Fibroblast of the aortic adventitia (primary cell): ENCODE data around the gene SCN5A. TPM values are rescaled to one million over a fixed set of nuclear protein-coding genes. Genes with fewer than 3 reads are reported as not detected.

Source experiments
- DNase-seq: peaks from one replicate; pipeline ENCODE4 v3.0.0-alpha.2; 2010; ENCODE audit warnings: low read depth
- H3K4me3 ChIP-seq: 2 replicates; pipeline ENCODE4 v1.5.1; 2011; ENCODE audit warnings: low read depth, mild to moderate bottlenecking, control low read depth, low read length, moderate library complexity
- total RNA-seq: library from RNA; depleted of rRNA; stranded (reverse); fragments of >200 nt; gene quantifications from 2 replicates; pipeline ENCODE4 v1.2.3, GENCODE V29; 2012; ENCODE audit warnings: low replicate concordance
- TF ChIP-seq, protein P1 (sequence below): IDR thresholded peaks from 2 replicates; pipeline ENCODE4 v1.5.1; 2011; ENCODE audit warnings: mild to moderate bottlenecking, low read length, control low read depth, inconsistent platforms; ENCODE audit not compliant: insufficient read depth

The SCN5A gene
- total RNA-seq, 1 donor, result 0.99 TPM

DNA sequence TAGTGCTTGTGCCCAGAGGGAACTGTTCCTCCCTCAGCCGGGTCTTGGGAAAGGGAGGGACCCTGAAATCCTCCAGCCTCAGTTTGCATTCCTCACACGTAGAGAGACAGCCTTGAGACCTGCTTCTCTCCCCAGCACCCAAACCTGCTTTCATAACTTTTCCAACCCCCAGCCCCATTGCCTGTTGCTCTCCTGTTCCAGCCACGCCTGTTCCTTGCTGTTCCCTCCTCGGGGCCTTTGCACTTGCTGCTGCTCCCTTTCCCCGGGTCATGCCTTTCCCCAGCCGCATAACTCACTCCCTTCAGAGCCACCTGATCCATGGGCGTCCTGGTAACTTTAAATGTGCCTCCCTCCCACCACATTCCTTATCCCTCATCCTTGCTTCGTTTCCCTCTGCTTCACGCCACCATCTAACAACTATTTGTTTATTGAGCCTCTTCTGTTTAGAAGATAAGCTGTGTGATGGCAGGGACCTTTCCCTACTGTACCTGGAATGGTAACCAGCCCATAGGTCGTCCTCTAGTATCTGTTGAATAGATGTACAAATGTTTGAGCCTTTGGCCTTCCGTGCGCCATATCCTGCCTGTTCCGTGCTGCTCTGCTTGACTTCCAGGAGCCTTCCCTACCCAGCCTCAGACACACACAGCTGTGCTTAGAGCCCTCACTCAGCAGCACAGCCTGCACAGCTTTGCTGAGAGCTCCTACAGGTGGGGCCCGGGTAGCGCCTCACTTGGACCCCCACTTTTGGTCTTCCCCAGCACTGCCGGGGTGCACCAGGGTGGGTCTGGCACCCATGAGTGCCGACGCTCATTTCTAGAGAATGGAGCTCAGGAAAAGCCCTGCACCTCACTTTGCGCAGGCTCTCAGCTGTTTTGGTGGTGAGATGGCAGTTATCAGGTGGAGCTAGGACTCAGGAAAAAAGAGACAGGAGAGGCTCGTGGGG is 60.2 kb downstream of the SCN5A start:
- no peak for DNase-seq
- H3K4me3 ChIP-seq, result no peak overlapping the region
- TF ChIP-seq, protein P1, sequence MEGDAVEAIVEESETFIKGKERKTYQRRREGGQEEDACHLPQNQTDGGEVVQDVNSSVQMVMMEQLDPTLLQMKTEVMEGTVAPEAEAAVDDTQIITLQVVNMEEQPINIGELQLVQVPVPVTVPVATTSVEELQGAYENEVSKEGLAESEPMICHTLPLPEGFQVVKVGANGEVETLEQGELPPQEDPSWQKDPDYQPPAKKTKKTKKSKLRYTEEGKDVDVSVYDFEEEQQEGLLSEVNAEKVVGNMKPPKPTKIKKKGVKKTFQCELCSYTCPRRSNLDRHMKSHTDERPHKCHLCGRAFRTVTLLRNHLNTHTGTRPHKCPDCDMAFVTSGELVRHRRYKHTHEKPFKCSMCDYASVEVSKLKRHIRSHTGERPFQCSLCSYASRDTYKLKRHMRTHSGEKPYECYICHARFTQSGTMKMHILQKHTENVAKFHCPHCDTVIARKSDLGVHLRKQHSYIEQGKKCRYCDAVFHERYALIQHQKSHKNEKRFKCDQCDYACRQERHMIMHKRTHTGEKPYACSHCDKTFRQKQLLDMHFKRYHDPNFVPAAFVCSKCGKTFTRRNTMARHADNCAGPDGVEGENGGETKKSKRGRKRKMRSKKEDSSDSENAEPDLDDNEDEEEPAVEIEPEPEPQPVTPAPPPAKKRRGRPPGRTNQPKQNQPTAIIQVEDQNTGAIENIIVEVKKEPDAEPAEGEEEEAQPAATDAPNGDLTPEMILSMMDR, result no peak

GRCh38 chr3:38588371-38588971 is 61.0 kb downstream of the SCN5A start:
- no peak for DNase-seq
- TF ChIP-seq, protein P1, result no peak
- H3K4me3 ChIP-seq, result no peak overlapping the region

GRCh38 chr3:38587548-38588131 is 61.8 kb downstream of the SCN5A start:
- no peak overlapping the region for H3K4me3 ChIP-seq
- no peak for DNase-seq
- TF ChIP-seq, protein P1, result no peak

DNA sequence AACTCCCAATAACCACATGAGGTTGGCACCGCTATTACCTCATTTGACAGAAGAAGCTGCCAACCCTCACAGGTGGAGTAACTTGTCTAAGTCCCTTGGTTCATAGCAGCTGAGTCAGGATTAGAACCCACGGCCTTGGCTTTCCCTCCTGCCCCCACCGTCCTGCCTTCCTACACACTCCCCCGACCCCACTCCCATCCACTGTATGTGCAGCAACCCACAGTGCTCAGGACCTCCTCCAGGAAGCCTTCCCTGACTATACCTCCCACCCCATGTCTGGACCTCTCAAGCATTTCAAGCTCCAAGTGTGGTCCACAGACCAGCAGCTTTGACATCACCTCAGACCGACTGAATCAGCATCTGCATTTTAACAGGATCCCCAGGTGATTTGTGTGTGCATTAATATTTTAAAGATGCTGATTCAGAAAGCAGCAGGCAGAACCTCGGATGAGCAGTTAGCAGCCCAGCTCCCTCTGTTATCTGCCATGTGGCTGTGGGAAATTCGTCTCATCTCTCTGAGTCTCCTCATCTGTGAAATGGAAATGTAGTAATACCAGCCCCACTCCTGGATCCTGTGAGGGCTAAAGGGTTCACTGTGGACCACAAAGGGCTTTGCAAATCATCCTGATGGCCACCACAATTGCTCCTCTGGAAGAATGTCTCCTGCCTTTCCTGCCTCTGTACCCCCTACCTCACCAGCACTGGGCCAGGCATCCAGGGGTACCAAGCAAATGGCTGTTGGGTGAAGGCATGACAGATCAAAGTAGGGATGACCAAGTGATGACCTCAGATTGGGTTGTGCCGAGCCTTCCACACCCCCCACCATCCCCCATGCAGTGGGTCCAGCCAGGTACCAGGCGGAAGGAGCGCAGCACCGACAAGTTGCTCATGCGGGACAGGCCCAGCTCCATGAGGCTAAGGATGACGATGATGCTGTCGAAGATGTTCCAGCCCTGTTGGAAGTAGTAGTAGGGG is 62.7 kb downstream of the SCN5A start:
- no peak overlapping the region for H3K4me3 ChIP-seq
- DNase-seq, result no peak
- TF ChIP-seq, protein P1, result no peak

GRCh38 chr3:38585791-38586420 is 63.6 kb downstream of the SCN5A start:
- no peak overlapping the region for H3K4me3 ChIP-seq
- TF ChIP-seq, protein P1, result no peak
- DNase-seq, result no peak
